Epithelial cell of prostate (primary cell): Measurements from ENCODE around the gene CEP78.
"Not testable (repeated sequence)": the region's sequence is repeated elsewhere in the genome, so short reads cannot be mapped to it uniquely, and the experiment has no call there.

Experiments
- DNase-seq: peaks from one replicate; pipeline ENCODE4 v3.0.0-alpha.2; 2011; ENCODE audit warnings: low read depth, low spot score
- H3K27ac ChIP-seq: fragments of 450-650 bp; 2 replicates; pipeline ENCODE4 v1.5.1; 2017; ENCODE audit warnings: mild to moderate bottlenecking

CEP78 gene

GRCh38 chr9:78280982-78281668, 45.2 kb downstream of the CEP78 start:
- DNase-seq: no peak
- no peak overlapping the region for H3K27ac ChIP-seq

- DNase-seq, H3K27ac ChIP-seq: not testable (repeated sequence)
These were observed 48.3 kb downstream of the CEP78 start for GRCh38 chr9:78284181-78284580.

- H3K27ac ChIP-seq: no peak overlapping the region
- DNase-seq: no peak
These were observed 50.2 kb downstream of the CEP78 start for GRCh38 chr9:78286125-78286524.

- no peak for DNase-seq
- no peak overlapping the region for H3K27ac ChIP-seq
These were observed 51.1 kb downstream of the CEP78 start for GRCh38 chr9:78286946-78287388.

GRCh38 chr9:78288214-78288892, 52.5 kb downstream of the CEP78 start:
- DNase-seq: peak; percentile 69
- peak overlapping the region; percentile 33 for H3K27ac ChIP-seq

GRCh38 chr9:78289474-78289873, 53.6 kb downstream of the CEP78 start:
- DNase-seq: no peak
- no peak overlapping the region for H3K27ac ChIP-seq

GRCh38 chr9:78291240-78291925, 55.5 kb downstream of the CEP78 start:
- DNase-seq: no peak
- H3K27ac ChIP-seq: no peak overlapping the region

- no peak for DNase-seq
- H3K27ac ChIP-seq: no peak overlapping the region
These were observed 56.2 kb downstream of the CEP78 start for GRCh38 chr9:78292026-78292425.

- no peak for DNase-seq
- no peak overlapping the region for H3K27ac ChIP-seq
These were observed 57.0 kb downstream of the CEP78 start for GRCh38 chr9:78292716-78293497.

GRCh38 chr9:78294290-78295176, 58.7 kb downstream of the CEP78 start:
- no peak overlapping the region for H3K27ac ChIP-seq
- no peak for DNase-seq

GRCh38 chr9:78295177-78295575, 59.3 kb downstream of the CEP78 start:
- no peak overlapping the region for H3K27ac ChIP-seq
- no peak for DNase-seq

GRCh38 chr9:78295731-78296130, 59.9 kb downstream of the CEP78 start:
- H3K27ac ChIP-seq: peak overlapping the region; percentile 93
- DNase-seq: no peak

GRCh38 chr9:78296201-78296892, 60.5 kb downstream of the CEP78 start:
- H3K27ac ChIP-seq: peak overlapping the region; percentile 93
- DNase-seq: no peak

GRCh38 chr9:78296893-78297671, 61.2 kb downstream of the CEP78 start, which contains the start of gene PSAT1:
TSS of gene PSAT1 (plus strand) at chr9:78297125. CDS start at chr9:78297211, 86 bp downstream.
- DNase-seq: peak; percentile 87
- H3K27ac ChIP-seq: peak within 1 kb of the TSS; percentile 93

- H3K27ac ChIP-seq: peak overlapping the region; percentile 93
- no peak for DNase-seq
These were observed 61.7 kb downstream of the CEP78 start for GRCh38 chr9:78297672-78297961.

- peak overlapping the region; percentile 93 for H3K27ac ChIP-seq
- no peak for DNase-seq
These were observed 62.3 kb downstream of the CEP78 start for GRCh38 chr9:78298046-78298765.

GRCh38 chr9:78300209-78300608, 64.3 kb downstream of the CEP78 start:
- no peak overlapping the region for H3K27ac ChIP-seq
- no peak for DNase-seq

GRCh38 chr9:78301466-78301865, 65.6 kb downstream of the CEP78 start:
- H3K27ac ChIP-seq: no peak overlapping the region
- no peak for DNase-seq
